DND-41 (cell line): ENCODE measurements around the gene FBXO33.

Experiments used
- EZH2 ChIP-seq: IDR thresholded peaks from 3 replicates; pipeline ENCODE4 v1.6.1; 2012; ENCODE audit warnings: borderline replicate concordance, low read depth, mild to moderate bottlenecking, moderate library complexity, low read length, inconsistent platforms; ENCODE audit not compliant: severe bottlenecking
- TF ChIP-seq, protein P1 (sequence below): IDR thresholded peaks from 2 replicates; pipeline ENCODE4 v1.5.1; 2012; ENCODE audit warnings: borderline replicate concordance, low read length, moderate library complexity, mild to moderate bottlenecking; ENCODE audit not compliant: poor library complexity, severe bottlenecking; ENCODE audit errors: extremely low read depth

DNA sequence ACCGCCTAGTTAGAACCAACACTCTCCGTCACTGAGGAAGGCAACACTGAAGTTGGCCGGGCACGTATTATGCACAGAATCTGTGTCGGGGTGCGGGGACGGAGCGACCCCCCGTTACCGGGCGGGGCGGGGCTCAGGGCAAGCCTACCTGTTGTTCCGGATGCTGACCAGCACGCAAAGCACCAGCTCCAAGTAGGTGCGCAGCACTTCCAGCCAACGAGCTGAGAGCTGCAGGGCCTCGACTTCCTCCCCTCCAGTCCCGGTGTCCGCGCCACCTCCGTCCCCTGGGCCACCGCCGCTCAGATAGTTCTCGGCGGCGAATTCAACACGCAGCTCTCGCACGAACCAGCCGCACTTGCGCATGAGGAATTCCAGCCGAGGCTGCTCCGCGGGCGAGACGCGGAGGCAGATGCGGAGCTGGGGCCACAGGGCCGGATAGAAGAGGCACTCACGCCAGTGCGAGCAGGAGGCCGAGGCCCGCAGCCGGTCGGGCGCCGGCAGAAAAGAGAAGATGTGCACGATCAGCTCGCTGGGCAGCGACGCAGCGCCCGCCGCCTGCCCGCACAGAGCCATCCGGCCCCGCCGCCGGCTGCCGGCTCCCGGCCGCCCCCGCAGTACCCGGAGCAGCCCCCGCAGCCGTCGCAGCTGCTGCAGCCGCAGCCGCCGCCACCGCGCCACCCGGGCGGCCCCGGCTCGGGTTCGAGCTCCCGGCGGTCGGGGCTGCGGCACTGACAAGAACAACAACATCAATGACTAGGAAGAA, 636 bp downstream of the FBXO33 start:
- TF ChIP-seq, protein P1, sequence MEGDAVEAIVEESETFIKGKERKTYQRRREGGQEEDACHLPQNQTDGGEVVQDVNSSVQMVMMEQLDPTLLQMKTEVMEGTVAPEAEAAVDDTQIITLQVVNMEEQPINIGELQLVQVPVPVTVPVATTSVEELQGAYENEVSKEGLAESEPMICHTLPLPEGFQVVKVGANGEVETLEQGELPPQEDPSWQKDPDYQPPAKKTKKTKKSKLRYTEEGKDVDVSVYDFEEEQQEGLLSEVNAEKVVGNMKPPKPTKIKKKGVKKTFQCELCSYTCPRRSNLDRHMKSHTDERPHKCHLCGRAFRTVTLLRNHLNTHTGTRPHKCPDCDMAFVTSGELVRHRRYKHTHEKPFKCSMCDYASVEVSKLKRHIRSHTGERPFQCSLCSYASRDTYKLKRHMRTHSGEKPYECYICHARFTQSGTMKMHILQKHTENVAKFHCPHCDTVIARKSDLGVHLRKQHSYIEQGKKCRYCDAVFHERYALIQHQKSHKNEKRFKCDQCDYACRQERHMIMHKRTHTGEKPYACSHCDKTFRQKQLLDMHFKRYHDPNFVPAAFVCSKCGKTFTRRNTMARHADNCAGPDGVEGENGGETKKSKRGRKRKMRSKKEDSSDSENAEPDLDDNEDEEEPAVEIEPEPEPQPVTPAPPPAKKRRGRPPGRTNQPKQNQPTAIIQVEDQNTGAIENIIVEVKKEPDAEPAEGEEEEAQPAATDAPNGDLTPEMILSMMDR: no peak
- no peak for TF ChIP-seq EZH2
